GM19238 (cell line): ENCODE measurements around the gene UBE2B.
"Not testable (repeated sequence)": the region's sequence is repeated elsewhere in the genome, so short reads cannot be mapped to it uniquely, and the experiment has no call there.

Experiments
- DNase-seq: peaks from one replicate; pipeline ENCODE4 v3.0.0; 2011; ENCODE audit warnings: low spot score; ENCODE audit not compliant: insufficient read length

The UBE2B gene

DNA sequence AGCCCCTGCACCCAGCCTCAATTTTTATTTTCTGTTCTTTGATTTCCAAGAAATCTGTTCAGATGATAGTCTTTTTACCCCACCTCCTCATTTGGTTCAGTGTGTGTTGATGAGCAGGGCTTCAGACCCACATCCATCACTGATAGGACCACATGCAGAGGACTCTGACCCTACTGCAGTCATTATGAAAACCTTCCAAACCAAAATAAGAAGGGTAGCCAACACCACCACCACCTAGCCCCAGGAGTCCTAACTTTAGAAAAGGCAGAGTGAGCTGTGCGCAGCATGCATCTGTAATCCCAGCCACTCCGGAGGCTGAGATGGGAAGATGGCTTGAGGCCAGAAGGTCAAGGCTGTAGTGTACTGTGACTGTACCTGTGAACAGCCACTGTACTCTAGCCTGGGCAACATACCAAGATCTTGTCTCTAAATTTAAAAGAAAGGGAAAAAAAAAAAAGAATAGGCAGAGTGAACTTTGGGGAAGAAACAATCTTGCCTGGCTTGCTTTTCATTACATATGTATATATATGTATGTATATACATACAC, 27.3 kb downstream of the UBE2B start:
- no peak for DNase-seq

DNA sequence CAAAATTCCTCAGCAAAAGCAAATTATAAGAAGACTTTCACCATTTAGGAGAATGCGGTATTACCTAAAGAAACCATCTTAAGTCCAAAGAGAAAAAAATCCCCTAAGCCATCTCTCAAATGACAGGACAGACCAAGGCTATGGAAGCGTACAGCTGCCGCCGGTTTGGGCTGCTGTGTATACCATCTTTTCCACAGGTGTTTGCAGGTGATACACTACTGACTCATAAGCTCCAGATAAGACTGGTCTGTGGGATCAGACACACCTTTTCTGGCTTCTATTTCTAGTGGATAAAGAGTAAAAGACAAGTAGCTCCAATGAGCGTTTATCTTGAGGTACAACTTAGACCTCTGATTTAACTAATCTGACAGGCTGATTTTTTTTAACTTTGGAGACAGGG, 32.6 kb downstream of the UBE2B start:
- DNase-seq: no peak

DNA sequence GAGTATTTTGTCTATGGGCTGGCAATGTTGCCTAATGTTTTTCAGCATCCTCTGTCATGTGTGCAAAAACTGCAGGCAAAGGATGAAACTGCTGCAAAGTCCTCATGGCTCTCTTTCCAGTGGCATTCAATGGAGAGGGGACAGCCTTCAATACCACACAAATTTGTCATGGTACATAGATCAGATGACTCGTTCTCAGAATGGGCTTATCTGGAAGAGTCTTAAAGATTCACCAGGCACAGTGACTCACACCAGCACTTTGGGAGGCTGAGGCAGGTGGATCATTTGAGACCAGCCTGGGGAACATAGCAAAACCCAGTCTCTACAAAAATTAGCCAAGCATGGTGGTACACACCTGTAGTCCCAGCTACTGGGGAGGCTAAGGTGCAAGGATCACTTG, 35.0 kb downstream of the UBE2B start:
- DNase-seq: no peak

DNA sequence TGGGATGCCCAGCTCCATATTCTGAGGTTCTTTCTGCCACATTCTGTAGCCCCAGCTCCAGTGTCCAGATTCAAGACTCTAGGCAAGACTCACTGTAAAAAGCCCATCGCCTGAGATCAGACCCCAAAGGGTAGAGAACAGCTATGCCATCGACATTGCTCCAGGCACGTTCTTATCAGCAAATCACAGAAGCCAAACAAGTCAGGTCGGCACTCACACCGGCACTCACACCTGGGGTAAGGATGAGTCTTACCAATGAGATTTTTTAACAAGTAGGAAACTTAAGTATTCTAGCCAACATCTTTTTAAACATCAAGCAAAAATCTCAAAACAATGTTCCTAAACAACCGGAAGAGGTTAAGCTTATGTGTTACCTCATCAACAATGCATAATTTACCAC, 38.0 kb downstream of the UBE2B start:
- DNase-seq: no peak

DNA sequence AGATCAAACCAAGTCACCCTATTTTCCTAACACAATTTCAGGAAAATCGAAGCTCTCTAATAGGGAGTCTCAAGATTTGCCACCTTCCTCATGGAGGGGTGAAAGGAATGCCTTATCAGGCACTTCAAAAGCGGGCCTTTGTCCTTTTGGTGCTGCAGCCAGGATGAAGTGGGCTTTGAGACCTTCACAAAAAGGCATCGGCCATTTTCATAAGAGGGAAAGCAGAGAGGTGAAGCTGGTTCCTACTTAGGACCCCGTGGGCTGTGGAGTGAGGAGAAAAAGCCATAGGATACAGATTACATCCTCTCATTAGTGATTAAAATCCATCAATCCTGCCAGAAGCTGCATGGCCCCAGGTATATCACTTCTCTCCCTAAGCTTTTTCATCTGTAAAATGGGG, 39.5 kb downstream of the UBE2B start:
- DNase-seq: no peak

DNA sequence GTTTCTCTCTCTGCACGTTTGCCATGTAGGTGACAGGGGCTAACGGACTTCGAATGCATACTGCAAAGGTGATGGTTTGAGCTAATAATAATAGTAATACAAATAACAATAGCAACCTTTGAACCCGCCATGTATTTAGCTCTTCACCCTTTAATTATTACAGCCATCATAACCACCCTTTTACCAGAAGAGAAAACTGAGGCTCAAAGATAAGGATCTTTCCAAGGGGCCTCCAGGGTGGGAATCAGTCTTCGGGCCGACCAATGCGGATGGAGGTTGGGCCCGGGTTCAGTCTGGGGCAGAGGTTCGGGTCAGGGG, 39.8 kb downstream of the UBE2B start:
- DNase-seq: no peak

DNA sequence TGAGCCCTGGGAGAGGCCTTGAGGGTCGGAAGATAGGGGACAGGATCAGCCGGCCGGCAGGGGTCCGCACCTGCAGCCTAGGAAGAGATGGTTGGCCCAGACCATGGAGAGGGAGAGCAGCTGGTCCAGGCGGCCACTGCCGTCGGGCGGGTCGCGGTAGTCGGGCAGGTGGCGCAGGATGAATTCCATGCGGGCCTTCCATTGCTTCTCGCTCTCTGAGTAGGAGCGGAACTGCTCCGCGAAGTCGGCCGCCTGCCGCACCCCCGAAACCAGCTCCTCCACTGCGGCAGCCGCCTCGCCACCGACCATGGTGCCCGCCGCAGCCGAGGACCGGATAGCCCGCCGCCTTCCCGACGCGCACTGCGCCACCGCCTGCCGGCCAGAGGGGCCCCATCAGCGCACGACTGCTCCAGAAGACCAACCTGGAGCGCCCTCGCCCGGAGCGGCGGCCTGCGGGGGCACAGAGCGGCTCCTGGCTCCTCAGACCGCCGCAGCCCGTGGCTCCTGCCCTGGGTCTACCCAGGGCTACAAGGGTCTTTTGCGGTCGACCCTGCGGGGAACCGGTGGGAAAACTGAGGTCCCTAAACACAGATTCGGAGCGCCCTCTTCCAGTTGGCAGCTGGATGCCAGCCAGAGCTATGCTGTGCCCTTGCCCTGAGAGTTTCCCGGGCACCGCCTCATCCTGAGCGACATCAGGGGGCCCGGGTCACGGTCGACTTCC, 40.3 kb downstream of the UBE2B start, which contains the start of gene CDKN2AIPNL:
TSS of gene CDKN2AIPNL (minus strand) at position 336 of the 721 bp plus-strand sequence. CDS start at position 309, 27 bp downstream.
- peak; percentile 94 for DNase-seq

DNA sequence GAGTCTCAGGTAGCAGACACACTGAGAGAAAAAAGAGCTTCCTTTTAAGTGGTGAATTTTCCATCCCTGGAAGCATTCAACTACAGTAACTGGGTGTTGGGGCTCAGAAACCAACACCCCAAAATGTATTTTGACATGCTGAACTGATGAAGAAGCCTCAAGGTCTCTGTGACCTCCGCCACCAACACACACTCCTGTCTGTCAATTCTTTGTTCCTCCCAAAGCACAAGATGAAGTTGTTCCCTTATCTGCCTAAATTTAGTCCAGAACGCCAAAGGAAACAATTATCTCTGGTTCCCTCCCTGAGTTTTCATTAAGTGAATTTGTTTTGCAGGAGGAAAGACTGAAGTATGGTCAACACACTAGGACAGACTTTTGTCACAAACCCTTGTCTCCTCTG, 41.7 kb downstream of the UBE2B start:
- DNase-seq: no peak

DNA sequence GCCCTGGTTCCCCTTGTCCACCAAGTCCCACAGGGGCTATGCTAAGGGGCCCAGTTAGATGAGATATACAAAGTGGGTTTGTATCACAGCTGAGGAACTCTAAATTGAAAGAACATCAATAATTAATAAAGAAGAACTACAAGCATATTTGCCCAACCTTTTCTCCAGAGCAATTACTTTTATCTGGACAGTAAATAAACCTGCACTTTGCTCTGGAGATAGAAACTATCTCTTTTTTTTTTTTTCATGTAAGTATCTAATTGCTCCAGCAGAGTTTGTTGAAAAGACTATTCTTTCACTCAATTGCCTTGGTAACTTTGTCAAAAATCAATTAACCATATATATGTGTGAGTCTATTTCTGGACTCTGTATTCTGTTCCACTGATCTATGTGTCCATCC, 46.3 kb downstream of the UBE2B start:
- no peak for DNase-seq

DNA sequence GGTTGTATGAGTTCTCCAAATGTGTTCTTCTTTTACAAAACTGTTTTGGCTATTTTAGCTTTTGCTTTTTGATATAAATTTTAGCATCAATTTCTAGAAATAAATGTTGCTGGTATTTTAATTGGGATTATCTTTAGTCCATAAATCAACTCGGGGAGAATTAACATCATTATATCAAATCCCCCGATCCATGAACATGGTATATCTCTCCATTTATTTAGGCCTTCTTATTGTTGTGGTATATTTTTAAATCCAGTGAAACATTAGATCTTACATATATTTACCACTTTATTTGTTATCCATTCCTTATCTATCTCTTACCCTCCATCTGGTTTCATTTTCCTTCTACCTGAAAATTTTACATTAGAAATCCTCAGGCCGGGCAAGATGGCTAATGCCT, 47.6 kb downstream of the UBE2B start:
- DNase-seq: no peak

DNA sequence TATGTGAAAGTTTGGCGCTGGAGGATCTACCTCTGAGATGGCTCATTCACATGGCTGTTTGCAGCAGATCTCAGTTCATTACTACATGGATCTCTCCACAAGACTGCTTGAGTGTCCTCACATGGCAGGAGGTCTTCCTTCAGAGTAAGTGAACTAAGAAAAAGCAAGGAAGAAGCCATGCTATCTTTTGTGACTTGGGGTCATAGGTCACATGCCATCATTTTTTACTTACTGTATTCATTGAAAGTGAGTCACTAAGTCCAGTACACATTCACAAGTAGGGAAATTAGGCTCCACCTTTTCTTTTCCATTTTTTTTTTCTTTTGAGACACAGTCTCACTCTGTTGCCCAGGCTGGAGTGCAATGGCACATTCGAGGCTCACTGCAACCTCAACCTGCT, 49.0 kb downstream of the UBE2B start:
- no peak for DNase-seq

DNA sequence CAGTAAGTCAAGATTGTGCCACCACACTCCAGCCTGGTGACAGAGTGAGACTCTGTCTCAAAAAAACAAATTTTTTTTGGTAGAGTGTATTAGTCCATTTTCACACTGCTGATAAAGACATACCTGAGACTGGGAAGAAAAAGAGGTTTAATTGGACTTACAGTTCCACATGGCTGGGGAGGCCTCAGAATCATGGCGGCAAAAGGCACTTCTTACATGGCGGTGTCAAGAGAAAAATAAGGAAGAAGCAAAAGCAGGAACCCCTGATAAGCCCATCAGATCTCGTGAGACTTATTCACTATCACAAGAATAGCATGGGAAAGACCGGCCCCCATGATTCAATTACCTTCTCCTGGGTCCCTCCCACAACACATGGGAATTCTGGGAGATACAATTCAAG, 49.7 kb downstream of the UBE2B start:
- not testable (repeated sequence) for DNase-seq

DNA sequence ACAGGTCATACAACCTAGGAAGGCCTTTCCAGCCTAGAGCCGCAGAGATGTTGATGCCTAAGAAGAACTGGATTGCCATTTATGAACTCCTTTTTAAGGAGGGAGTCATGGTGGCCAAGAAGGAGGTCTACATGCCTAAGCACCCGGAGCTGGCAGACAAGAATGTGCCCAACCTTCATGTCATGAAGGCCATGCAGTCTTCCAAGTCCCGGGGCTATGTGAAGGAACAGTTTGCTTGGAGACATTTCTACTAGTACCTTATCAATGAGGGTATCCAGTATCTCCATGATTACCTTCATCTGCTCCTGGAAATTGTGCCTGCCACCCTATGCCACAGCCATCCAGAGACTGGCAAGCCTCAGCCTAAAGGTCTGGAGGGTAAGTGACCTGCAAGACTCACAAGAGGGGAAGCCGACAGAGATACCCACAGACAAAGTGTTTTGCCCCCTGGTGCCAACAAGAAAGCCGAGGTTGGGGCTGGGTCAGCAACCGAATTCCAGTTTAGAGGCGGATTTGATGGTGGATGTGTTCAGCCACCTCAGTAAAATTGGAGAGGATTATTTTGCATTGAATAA, 51.5 kb downstream of the UBE2B start:
- no peak for DNase-seq

DNA sequence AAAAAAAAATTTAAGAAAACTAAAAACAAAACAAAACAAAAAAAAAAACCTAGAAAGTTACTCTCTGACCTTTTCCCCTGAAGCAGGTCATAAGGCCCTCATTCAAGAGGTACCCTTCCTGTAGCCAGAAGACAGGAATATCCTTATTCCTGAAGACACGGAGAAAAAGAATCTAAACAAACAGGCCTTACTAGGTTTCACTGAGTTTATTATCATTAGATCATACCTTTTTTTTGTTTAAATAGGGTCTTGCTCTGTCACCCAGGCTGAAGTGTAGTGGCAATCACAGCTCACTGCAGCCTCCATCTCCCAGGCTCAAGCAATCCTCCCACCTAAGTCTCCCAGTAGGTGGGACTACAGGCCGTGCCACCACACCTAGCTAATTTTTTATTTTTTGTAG, 52.0 kb downstream of the UBE2B start:
- no peak for DNase-seq

DNA sequence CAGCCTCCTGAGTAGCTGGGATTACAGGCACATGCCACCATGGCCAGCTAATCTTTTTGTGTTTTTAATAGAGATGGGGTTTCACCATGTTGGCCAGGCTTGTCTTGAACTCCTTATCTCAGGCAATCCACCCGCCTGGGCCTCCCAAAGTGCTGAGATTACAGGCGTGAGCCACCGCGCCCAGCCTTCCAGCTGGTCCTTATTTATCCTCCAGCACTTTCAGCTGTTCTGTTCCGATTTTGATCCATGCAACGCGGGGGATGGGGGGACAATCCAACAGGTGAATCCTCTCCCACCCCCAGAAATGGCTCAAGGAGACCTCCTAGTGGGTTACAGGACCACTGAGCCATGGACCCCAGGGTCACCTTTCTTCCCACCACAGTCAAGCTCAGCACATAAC, 55.0 kb downstream of the UBE2B start:
- no peak for DNase-seq

DNA sequence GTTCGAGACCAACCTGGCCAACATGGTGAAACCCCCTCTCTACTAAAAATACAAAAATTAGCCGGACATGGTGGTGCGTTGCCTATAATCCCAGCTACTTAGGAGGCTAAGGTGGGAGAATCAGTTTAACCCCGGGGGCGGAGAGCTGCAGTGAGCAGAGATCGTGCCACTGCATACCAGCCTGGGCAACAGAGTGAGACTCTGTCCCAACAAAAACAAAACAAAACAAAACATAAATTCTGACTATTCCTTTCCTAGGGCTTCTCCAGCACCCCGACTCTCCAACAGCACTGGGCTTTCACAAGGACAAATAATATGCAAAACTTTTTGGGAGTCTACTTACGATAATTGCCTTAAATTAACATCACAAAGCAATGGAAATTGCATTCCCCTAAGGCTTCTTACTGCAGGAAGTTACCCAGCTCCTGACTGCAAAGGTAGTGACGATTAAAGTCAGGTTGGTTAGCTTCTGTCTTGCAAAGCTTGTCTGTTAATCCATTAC, 56.2 kb downstream of the UBE2B start:
- no peak for DNase-seq

DNA sequence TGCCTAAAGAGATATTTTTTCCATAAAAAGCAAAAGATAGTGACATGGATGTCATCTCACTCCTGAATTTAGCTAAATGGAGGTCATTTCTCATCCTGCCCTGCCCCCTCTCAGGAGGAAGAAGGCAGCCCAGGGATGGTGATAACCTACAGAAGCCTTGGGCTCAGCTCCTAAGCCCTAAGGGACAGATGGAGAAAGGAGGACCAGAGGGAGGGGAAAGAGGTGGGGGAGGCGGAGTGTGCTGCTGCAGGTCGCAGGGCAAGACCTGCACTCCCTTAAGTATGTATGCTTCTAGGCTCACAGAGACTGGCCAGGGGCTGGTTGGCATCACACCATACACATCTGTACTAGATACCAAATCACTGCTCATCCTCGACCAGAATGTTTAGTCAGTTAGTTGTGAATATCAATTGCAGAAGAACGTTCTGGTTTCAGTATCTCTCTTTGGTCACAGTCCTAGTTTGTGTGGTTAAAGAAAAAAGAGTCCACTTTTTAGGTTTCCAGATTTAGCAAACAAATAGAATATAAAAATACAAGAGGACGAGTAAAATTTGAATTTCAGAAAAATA, 58.7 kb downstream of the UBE2B start:
- no peak for DNase-seq

DNA sequence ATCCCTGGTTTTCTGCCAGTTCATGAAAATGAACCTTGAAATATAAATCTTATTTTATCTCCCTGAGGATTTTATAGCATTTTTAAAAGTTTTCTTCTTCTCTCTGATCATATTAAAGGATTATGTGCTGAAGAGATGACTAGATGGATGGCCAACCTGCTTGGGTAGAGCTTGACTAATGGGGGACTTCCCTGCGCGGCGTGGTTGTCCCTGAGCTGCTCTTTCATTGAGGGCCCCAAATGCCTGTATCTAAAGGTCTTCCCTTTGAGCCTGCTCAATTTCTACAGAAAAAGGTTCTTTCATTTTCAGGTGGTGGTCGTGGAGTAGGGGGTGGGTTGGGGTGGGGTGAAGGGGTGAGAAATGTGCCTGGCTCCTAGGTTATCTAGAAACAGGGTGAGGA, 60.8 kb downstream of the UBE2B start:
- DNase-seq: no peak

DNA sequence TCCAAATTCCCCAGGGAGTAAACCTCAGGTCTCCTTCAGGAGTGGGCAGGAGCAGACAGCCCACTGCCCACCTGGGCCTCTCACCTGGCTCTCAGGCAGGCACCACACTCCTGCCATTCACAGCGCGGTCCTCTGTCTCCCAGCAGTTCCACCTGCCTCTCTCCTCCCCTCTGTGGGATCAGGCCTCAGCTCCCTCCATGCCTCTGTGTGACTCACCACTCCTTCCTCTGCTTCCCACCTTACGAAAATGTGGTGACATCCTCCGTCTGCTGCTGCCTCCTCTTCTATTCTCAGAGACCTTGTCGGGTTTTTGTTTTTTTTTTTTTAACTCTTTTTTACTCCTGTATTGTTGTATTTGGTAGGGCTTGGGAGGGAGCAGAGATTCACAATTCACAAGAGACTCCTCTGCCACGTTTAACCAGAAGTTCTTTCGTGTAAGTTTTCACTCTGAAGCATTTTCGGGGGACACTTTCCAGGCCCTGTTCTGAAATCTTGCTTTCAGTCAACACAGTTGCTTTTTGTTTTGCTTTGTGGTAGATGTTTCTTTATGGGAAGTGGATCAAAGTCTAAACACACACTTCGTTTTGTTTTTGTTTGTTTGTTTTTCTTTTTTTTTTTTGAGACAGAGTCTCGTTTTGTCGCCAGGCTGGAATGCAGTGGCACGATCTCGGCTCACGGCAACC, 61.4 kb downstream of the UBE2B start:
- DNase-seq: no peak

DNA sequence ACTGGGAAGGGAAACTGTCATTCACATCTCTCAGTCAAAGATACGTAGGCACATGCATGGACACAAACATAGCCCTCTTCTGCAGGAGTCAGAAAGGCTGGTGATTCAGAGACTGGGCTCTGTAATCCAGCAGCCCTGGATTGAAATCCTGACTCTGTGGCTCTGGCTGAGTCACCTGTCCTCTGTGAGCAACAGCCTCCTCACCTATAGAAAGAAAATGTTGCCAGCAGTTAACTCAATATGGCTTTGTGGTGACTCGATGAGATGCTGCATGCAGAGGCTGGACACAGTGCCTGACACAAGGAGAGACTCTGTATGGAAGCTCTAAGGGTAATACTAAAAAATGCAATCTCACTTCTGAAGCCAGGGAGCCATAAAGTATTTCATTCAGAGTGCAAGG, 64.2 kb downstream of the UBE2B start:
- DNase-seq: no peak

DNA sequence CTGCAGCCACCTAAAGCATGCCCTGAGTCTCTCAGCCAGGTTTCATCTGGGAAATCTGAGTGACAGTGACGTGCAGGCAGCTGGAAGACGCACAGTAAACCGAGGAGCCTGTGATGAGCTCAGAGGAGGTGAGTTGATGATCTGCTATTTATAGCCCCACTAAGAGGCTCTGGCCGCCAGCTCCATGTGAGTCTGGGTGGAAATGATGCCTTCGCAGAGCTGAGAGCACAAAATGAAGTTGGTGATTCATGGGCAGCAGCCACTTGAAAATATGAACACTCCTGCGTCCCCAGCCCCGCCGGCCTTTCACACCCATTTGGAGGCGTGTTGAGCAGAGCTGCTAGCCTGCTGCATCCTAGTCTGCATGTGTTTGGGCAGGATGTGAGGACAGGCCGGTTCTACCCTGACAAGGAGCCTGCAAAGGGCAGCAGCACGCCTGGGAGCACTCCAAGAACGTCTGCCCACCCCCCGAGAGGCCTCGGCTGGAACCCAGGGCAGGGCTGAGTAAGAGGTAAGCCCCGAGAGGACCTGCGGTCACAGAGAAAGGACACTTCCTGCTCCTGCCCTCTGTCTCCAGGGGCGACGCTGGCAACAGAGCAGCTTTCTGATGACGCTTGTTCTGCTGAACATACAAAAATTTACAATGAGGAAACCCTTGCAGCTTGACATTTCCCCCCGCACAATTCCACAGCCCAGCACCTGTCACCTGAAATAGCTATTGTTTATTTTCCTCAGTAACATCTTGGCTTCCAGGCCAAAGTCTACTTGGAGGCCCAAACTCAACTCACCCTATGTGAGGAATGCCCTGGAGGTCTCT, 65.4 kb downstream of the UBE2B start:
- peak; percentile 46 for DNase-seq
